ENCODE measurements around the gene FREM1.

The FREM1 gene

DNA sequence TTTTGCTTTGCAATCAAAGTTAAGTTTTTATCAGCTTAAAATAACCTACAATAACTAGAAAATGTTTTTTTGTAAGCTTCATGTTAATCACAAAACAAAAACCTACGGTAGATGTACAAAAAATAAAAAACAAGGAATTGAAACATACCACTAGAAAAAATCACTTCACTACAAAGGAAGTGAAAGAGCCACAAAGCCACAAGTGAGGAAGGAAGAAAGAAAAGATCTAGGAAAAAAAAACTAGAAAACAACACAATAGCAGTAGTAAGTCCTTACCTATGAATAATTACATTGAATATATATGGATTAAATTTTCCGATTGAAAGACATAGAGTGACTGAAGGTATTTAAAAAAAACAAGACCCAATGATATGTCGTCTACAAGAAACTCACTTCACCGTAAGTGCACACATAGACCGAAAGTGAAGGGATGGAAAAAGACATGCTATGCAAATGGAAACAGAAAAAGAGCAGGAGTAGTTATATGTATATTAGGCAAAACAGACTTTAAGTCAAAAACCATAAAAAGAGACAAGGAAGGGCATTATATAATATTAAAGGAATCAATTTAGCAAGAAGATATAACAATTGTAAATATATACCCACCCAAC is 203.6 kb downstream of the FREM1 start:
- no peak for DNase-seq (ENCODE audit: low read depth in 2 of 2)

DNA sequence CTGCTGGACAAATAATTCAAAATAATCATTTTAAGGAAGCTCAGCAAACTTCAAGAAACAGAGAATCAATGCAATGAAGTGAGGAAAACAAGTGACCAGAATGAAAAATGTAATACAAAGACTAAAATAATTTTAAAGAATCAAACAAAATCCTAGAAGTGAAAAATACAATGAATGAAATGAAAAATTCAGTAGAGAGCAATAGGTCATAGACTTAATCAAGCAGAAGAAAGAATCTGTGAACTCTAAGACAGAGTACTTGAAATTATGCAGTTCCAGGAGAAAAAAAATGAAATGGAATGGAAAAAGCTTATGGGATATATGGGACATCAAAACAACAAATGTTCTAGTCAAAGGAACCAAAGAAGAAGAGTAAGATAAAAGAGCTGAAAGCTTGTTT is 205.1 kb downstream of the FREM1 start:
- DNase-seq (ENCODE audit: low read depth in 2 of 2): no peak

DNA sequence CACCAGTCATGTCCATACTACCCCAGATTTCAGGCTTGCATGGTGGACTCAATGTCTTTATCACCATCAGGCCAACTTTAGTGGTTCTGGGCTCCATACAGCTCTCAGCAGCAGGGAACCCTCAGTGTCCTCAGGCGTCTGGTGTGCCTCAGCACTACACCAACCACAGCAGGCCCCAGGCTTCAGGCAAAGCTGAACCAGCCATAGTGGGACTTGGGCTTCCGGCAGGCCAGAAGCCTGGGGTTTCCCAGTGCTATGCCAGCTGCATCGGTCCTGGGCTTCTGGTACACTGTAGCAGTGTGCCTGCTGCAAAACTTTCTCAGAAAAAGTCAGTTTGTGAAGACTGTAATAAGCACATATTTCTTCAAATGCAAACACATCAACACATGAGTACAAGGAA is 205.9 kb downstream of the FREM1 start:
- DNase-seq (ENCODE audit: low read depth in 2 of 2): no peak

DNA sequence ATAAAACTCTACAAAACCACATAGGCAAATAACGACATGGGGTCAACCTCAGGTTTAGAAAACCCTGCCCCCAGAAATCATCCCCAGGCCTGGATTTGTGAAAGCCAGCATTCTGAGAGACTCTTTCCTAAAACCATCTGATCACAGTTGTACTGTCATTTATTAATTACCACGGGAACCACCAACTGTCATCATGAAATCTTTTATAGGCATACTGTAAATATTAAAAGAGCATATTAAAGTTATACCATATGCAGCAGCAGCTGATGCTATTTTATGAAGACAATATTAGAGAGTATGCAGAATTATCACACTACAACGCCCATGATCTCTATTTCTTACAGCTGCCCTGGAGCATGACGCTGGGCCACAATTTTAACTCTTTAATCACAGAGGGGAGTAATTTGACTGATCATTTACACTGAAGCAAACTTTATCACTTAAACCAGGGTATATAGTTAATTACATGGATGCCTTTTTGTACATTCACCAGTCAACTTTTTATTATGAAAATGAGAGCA is 208.0 kb downstream of the FREM1 start:
- no peak for DNase-seq (ENCODE audit: low read depth in 2 of 2)

DNA sequence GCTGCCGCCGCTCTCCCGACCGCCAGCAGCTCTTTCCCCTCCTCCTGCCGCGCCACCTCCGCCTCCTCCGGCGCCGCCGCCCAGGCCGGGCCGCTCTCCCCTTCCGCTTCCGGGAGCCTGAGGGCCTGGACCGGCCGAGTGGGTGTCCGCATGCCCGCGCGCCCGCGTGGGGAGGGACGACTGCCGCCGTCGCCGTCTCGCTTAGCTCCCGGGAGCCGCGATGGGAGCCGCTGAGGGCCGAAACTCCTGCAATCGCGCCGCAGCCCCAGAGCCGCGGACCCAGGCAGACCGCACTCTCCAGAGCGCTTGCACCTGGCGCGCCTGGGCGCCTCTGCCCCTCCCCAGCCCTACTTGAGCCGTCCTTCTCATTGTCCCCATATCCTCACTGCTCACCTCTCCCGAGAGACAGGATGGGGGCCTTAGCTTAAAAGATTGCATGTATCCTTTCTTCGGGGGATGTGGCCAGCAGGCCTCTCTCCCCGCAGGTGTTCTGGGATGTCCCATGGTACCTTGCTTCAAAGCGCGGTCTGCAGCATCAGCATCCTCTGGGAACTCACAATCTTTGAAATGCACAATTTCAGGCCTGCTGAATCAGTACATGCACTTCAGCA is 216.9 kb downstream of the FREM1 start, which contains the start of gene ZDHHC21:
Gene ZDHHC21, minus strand, starts transcription at position 182 of the 611 bp plus-strand sequence. CDS start 19,092 bp downstream, outside the sequence.
- peak; percentile 13 to 20 for DNase-seq (ENCODE audit: low read depth in 2 of 2)

DNA sequence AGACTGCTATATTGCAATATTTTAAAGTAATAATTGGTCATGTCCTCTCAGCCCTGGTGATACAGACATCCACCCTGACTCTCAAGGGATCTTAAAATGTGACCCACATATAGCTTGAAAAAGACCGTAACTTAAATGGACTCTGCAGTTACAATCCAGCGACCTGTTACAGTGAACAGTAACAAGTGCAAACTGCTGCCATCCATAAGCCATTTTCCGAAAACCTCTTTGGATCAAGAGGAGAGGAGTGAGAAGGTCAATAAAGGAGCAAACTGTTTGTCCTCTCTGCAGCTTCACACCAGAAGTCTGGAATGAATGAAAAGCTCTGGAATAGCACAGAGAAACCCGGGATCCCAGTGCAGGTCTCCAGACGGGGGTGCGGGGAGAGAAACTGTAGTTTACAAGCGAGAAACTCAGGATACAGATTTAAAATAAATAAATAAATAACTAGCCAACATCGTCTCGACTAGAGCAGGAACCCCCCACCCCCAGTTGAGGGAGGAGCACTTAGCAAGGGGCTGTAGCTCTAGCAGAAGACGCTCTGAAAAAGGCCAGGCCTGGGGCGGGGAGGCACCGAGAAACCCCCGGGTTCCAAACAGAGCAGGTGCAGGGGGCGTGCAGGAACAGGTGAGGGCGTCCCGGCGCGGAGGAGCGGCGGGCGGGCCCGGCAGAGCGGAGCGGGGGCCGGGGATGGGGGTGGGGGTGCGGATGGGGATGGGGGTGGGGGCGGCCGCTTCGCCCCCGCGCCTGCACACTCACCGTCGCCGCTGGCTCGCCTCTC is 217.6 kb downstream of the FREM1 start:
- peak; percentile 0 for DNase-seq (ENCODE audit: low read depth in 2 of 2)

DNA sequence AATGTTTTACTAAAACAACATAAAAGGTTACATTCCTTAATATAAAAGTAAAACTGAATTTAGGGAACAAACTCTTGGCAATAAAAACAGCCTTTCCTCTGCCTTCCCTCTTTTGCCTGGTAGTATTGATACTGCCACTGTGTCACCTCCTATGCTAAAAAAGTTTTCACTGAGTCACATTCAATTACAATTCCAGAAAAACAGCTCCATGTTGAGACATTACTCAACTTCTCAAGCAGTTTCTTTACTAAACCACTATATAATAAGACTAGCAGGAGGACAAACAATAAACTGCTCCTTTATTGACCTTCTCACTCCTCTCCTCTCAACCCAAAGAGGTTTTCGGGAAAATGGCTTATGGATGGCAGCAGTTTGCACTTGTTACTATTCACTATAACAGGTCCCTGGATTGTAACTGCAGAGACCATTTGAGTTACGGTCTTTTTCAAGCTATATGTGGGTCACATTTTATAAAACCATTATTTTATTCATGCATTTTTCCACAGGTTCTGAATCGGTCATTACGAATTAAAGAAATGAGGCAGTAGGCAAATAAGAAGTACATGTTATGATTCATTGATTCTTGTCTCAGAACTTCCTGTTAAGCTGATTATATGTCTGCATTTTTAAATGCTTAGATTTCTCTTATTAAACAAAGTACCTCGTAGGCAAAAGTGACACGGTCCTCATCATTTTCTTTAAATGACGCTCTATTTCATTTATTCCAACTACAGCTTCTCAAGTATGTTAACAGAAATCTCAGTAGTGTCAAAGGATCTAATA is 219.1 kb downstream of the FREM1 start:
- no peak for DNase-seq (ENCODE audit: low read depth in 2 of 2)

DNA sequence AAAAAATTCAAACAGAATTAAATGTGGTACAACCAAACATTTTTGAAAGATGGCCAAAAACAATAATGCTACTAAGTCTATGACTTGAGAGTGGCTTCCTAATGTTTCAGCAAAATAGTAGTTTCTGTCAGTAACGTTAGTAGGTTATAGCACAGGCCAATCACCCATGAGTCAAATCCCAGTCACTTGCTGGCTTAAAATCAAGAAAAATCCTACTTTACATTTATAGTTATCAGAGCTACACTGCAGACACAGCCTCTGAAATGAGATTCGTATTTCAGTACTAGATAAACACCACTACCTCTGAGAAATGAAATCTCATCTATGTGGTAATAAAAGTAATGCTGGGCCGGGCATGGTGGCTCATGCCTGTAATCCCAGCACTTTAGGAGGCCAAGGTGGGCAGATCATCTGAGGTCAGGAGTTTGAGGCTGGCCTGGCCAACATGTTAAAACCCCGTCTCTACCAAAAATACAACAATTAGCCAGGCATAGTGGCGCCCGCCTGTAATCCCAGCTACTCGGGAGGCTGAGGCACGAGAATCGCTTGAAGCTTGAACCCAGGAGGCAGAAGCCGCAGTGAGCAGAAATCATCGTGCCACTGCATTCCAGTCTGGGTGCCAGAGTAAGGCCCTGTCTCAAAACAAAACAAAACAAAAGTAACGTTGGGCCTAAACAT is 223.0 kb downstream of the FREM1 start:
- no peak for DNase-seq (ENCODE audit: low read depth in 2 of 2)

DNA sequence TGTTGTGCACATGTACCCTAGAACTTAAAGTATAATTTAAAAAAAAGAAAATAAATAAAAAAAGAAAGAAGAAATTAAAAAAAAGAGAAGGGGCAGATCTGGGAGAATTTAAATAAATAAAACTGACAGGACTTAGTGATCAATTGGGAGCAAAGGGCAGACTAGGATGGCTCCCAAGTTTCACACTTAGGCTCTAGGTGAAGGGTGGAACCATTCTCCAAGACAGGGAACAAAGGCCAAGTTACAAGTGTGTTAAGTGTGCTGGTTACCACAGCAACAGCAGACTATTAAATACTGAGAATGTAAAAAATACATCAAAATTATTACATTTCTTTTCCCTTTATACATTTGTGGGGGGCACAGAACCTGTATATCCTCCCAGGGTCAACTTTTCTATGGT is 224.1 kb downstream of the FREM1 start:
- DNase-seq (ENCODE audit: low read depth in 2 of 2): no peak
